K562 (cell line): ENCODE measurements around the gene SAMD15.
A peak's percentile ranks its signal among the peaks of the same experiment; 100 is the strongest.

Source experiments
- EZH2 ChIP-seq: IDR thresholded peaks from 2 replicates; pipeline ENCODE4 v1.6.1; 2012; ENCODE audit warnings: low read depth, mild to moderate bottlenecking, inconsistent platforms, low read length, borderline replicate concordance
- JUND ChIP-seq, 2 experiments: IDR thresholded peaks; 2 replicates in 1 of 2; 3 replicates in 1 of 2; pipeline ENCODE4 v1.6.1; 2011; ENCODE audit warnings: borderline replicate concordance in 2 of 2, low read depth in 2 of 2, low read length in 2 of 2, improper control_type of control experiment in 1 of 2, missing biosample characterization in 1 of 2, missing genetic modification characterization in 1 of 2, missing genetic modification reagents in 1 of 2
- REST ChIP-seq, 2 experiments: fragments of 450-650 bp; formaldehyde crosslinking in 1 of 2; IDR thresholded peaks; 2 replicates each; pipeline versions ENCODE4 v1.4.0 to v1.6.1; 2014 to 2020; ENCODE audit warnings: mild to moderate bottlenecking in 2 of 2, borderline replicate concordance in 1 of 2, low read depth in 1 of 2
- SIN3A ChIP-seq, 2 experiments: fragments of 150-350 bp in 1 of 2; IDR thresholded peaks; 2 replicates each; pipeline ENCODE4 v1.6.1; 2011 to 2016; ENCODE audit warnings: borderline replicate concordance in 2 of 2, low read depth in 2 of 2, low read length in 2 of 2, mild to moderate bottlenecking in 2 of 2, moderate library complexity in 2 of 2; ENCODE audit not compliant: control insufficient read depth in 1 of 2
- ZNF592 ChIP-seq: fragments of 450-650 bp; IDR thresholded peaks from 2 replicates; pipeline ENCODE4 v1.6.1; 2017; ENCODE audit warnings: antibody characterized with exemption, mild to moderate bottlenecking

- TF ChIP-seq REST (IDR thresholded peaks at IDR 0.05; ENCODE audit: borderline replicate concordance) = no peak
- no peak for TF ChIP-seq REST (CRISPR knock-in tag; IDR thresholded peaks at IDR 0.05; ENCODE audit: low read depth)
- no peak for TF ChIP-seq ZNF592
- no peak for TF ChIP-seq SIN3A (IDR thresholded peaks at IDR 0.05; ENCODE audit: borderline replicate concordance in 2 of 2, control insufficient read depth in 1 of 2, low read depth in 2 of 2, low read length in 2 of 2)
- no peak for TF ChIP-seq EZH2
- TF ChIP-seq JUND (IDR thresholded peaks at IDR 0.05; ENCODE audit: borderline replicate concordance, low read depth, low read length) = 0 out of 2 replicates have a peak, but pooled peaks have one; percentile 12
- no peak for TF ChIP-seq JUND (tag; IDR thresholded peaks at IDR 0.05; ENCODE audit: borderline replicate concordance, low read depth, low read length)
Measured at GRCh38 chr14:77407158-77407557, 30.0 kb downstream of the SAMD15 start.
